GM23338 (cell line): ENCODE results near the gene UBE2K. TPM values are rescaled to one million over a fixed set of nuclear protein-coding genes. Genes with fewer than 3 reads are reported as not detected.

Experiments
- ATAC-seq: fragments of 200-7000 bp; cut with Tn5 transposase; 3 replicates; pipeline ENCODE4 v1.9.1; 2020
- DNase-seq: peaks from one replicate; pipeline ENCODE4 v3.0.0-alpha.2; 2015; ENCODE audit warnings: low spot score
- H2AFZ ChIP-seq: fragments of 200-600 bp; sonication (generic); 2 replicates; pipeline ENCODE4 v1.8.0; 2016; ENCODE audit warnings: antibody characterized with exemption, mild to moderate bottlenecking, moderate library complexity
- H3F3A ChIP-seq: fragments of 200-600 bp; sonication (generic); replicated peaks from 2 replicates; pipeline ENCODE4 v1.8.0; 2017; ENCODE audit warnings: antibody characterized with exemption, mixed run types, low read depth
- H3K27ac ChIP-seq: fragments of 200-600 bp; sonication (generic); 2 replicates; pipeline ENCODE4 v1.6.1; 2016; ENCODE audit warnings: low read depth
- H3K27me3 ChIP-seq: fragments of 200-600 bp; sonication (generic); 2 replicates; pipeline ENCODE4 v1.8.0; 2016; ENCODE audit warnings: mild to moderate bottlenecking, mixed run types, moderate library complexity; ENCODE audit not compliant: insufficient read depth
- H3K36me3 ChIP-seq: fragments of 200-600 bp; sonication (generic); 2 replicates; pipeline ENCODE4 v1.8.0; 2016; ENCODE audit warnings: mild to moderate bottlenecking; ENCODE audit not compliant: insufficient read depth
- H3K4me1 ChIP-seq: fragments of 200-600 bp; sonication (generic); 2 replicates; pipeline ENCODE4 v1.8.0; 2016; ENCODE audit warnings: mild to moderate bottlenecking, moderate library complexity; ENCODE audit not compliant: insufficient read depth
- H3K4me2 ChIP-seq: fragments of 200-600 bp; sonication (generic); 2 replicates; pipeline ENCODE4 v1.7.1; 2017; ENCODE audit warnings: mixed run types
- H3K4me3 ChIP-seq: fragments of 200-600 bp; sonication (generic); 2 replicates; pipeline ENCODE4 v1.6.1; 2016; ENCODE audit warnings: mixed run types
- H3K79me2 ChIP-seq: fragments of 200-600 bp; sonication (generic); replicated peaks from 2 replicates; pipeline ENCODE4 v1.8.0; 2017; ENCODE audit warnings: mild to moderate bottlenecking; ENCODE audit not compliant: insufficient read depth
- H3K9me2 ChIP-seq: fragments of 200-600 bp; sonication (generic); 2 replicates; pipeline ENCODE4 v1.8.0; 2017; ENCODE audit not compliant: insufficient read depth
- H4K20me1 ChIP-seq: fragments of 200-600 bp; sonication (generic); replicated peaks from 2 replicates; pipeline ENCODE4 v1.8.0; 2017; ENCODE audit warnings: mild to moderate bottlenecking; ENCODE audit not compliant: insufficient read depth
- H3K27ac Mint-ChIP-seq: 2 replicates; pipeline ENCODE4 v1.8.0; 2020; ENCODE audit warnings: inconsistent platforms, mild to moderate bottlenecking, moderate library complexity, mixed read lengths
- H3K27me3 Mint-ChIP-seq: 3 replicates; pipeline ENCODE4 v1.8.0; 2022; ENCODE audit warnings: low read depth, mild to moderate bottlenecking, moderate library complexity, mixed read lengths, inconsistent platforms; ENCODE audit not compliant: insufficient read depth, poor library complexity
- H3K36me3 Mint-ChIP-seq: 3 replicates; pipeline ENCODE4 v1.8.0; 2021; ENCODE audit warnings: low read depth, mild to moderate bottlenecking, inconsistent platforms, moderate library complexity, mixed read lengths
- H3K4me1 Mint-ChIP-seq: 3 replicates; pipeline ENCODE4 v1.8.0; 2020; ENCODE audit warnings: mild to moderate bottlenecking, inconsistent platforms, mixed read lengths
- H3K4me3 Mint-ChIP-seq: 3 replicates; pipeline ENCODE4 v1.8.0; 2021; ENCODE audit warnings: moderate library complexity, mild to moderate bottlenecking, inconsistent platforms, mixed read lengths
- H3K9me3 Mint-ChIP-seq: 3 replicates; pipeline ENCODE4 v1.8.0; 2020; ENCODE audit warnings: moderate library complexity, mild to moderate bottlenecking, inconsistent platforms, mixed read lengths
- CTCF ChIP-seq, 2 experiments: fragments of 200-600 bp in 1 of 2; sonication (generic) in 1 of 2; conservative IDR thresholded peaks; 2 replicates each; pipeline versions ENCODE4 v1.5.1 to v1.6.1; 2016 to 2017; ENCODE audit warnings: antibody characterized with exemption in 2 of 2, low read depth in 2 of 2, mild to moderate bottlenecking in 2 of 2, moderate library complexity in 1 of 2
- ETS1 ChIP-seq: IDR thresholded peaks from 2 replicates; pipeline ENCODE4 v1.6.1; 2016; ENCODE audit warnings: antibody characterized with exemption
- EZH2 ChIP-seq: fragments of 200-600 bp; sonication (generic); IDR thresholded peaks from one replicate; pipeline ENCODE4 v1.8.0; 2017; ENCODE audit warnings: antibody characterized with exemption, mild to moderate bottlenecking, low read depth; ENCODE audit not compliant: unreplicated experiment
- EZH2phosphoT487 ChIP-seq: fragments of 200-600 bp; sonication (generic); IDR thresholded peaks from one replicate; pipeline ENCODE4 v1.8.1; 2018; ENCODE audit warnings: antibody characterized with exemption; ENCODE audit not compliant: unreplicated experiment
- JUNB ChIP-seq: IDR thresholded peaks from one replicate; pipeline ENCODE4 v1.6.1; 2016; ENCODE audit warnings: antibody characterized with exemption; ENCODE audit not compliant: unreplicated experiment
- POLR2AphosphoS5 ChIP-seq: IDR thresholded peaks from 2 replicates; pipeline ENCODE4 v1.6.1; 2016; ENCODE audit warnings: antibody characterized with exemption, low read depth
- STAT1 ChIP-seq: IDR thresholded peaks from one replicate; pipeline ENCODE4 v1.6.1; 2016; ENCODE audit warnings: antibody characterized with exemption; ENCODE audit not compliant: unreplicated experiment
- ZNF331 ChIP-seq: fragments of 250-450 bp; sonication (Bioruptor Pico); IDR thresholded peaks from 2 replicates; pipeline ENCODE4 v1.5.0; 2020; ENCODE audit warnings: low read depth, mild to moderate bottlenecking, moderate library complexity
- polyA plus RNA-seq: library from polyadenylated mRNA; unstranded; fragments of >200 nt; fragmentation: Nextera tagmentation; extraction: Ambion mirVana; gene quantifications from 2 replicates; pipeline ENCODE4 v1.2.1, GENCODE V29; 2016
- total RNA-seq: library from RNA; depleted of rRNA; stranded (reverse); fragments of >200 nt; shearing (Covaris generic); gene quantifications from 2 replicates; pipeline ENCODE4 v1.2.3, GENCODE V29; 2014
- TF ChIP-seq, protein P1 (sequence below): IDR thresholded peaks from one replicate; pipeline ENCODE4 v1.6.1; 2018; ENCODE audit warnings: antibody characterized with exemption; ENCODE audit not compliant: unreplicated experiment
- TF ChIP-seq, protein P2 (sequence below): fragments of 250-450 bp; sonication (Bioruptor Pico); IDR thresholded peaks from 2 replicates; pipeline ENCODE4 v1.5.0; 2020; ENCODE audit warnings: mild to moderate bottlenecking, moderate library complexity

The UBE2K gene
- total and polyA plus RNA-seq, 2 experiments from 2014 or later, result 97.7 to 207 TPM

- TF ChIP-seq ETS1 (no peak), JUNB (no peak), CTCF (conservative IDR thresholded peaks at IDR 0.05; ENCODE audit: low read depth in 2 of 2) (no peak), STAT1 (no peak), POLR2AphosphoS5 (no peak), ZNF331 (no peak)
Measured at GRCh38 chr4:39648213-39648612, 49.7 kb upstream of the UBE2K start (continued).

DNA sequence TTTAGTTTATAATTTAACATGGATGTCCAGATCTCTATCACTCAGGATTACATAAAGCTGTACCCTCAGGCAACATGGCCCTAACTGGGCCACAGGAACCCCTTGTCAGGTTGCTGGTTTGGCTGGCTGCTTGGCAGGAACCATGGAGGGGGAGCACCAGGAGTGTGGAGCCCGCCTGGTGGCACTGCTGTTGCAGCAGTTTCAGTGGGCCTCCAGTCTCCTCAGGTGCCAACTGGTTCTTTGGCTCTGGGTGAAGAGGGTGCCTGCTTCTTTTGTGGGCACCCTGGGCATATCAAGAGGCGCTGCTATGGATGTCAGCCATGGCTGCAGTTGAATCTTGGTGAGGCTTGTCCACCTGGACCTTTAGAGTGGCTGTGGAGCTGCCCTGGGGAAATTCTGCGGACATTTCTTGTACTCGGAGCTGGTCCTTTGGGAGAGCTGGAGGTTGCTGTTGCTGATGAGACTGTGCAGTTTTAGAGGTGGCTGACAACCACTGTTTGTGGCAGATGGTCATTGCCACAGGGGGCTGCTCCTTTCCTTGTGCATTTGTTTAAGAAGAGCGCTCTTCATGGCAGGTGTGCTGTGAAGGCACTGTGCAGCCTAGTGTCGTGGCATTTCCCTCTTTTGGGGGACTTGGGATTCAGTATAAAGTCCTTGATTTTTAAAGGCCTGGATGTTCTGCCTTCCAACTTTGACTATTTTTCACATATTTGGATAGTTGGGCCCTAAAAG lies 48.9 kb upstream of the UBE2K start:
- no peak for ATAC-seq
- Histone ChIP-seq H3K9me2 (no peaks in the 10 kb centered on the region), H3F3A (no peaks in the 10 kb centered on the region), H4K20me1 (no peaks in the 10 kb centered on the region), H3K79me2 (no peaks in the 10 kb centered on the region), H3K4me1 (no peaks in the 10 kb centered on the region), H2AFZ (no peak overlapping the region), H3K36me3 (no peaks in the 10 kb centered on the region), H3K4me3 (no peak overlapping the region), H3K4me2 (no peak overlapping the region), H3K27me3 (no peaks in the 10 kb centered on the region), H3K27ac (no peak overlapping the region)
- H3K4me3 Mint-ChIP-seq, result no peak overlapping the region
- H3K36me3 Mint-ChIP-seq, result peaks cover 6% of the 10 kb centered on the region; the same call in 2 of the 3 replicates
- H3K27me3 Mint-ChIP-seq, result no peaks in the 10 kb centered on the region
- no peaks in the 10 kb centered on the region for H3K4me1 Mint-ChIP-seq
- H3K27ac Mint-ChIP-seq, result no peak overlapping the region
- no peaks in the 10 kb centered on the region for H3K9me3 Mint-ChIP-seq
- no peak for DNase-seq
- TF ChIP-seq EZH2phosphoT487 (no peak), EZH2 (no peak), STAT1 (no peak), ZNF331 (no peak), ETS1 (no peak)
- TF ChIP-seq, protein P1, sequence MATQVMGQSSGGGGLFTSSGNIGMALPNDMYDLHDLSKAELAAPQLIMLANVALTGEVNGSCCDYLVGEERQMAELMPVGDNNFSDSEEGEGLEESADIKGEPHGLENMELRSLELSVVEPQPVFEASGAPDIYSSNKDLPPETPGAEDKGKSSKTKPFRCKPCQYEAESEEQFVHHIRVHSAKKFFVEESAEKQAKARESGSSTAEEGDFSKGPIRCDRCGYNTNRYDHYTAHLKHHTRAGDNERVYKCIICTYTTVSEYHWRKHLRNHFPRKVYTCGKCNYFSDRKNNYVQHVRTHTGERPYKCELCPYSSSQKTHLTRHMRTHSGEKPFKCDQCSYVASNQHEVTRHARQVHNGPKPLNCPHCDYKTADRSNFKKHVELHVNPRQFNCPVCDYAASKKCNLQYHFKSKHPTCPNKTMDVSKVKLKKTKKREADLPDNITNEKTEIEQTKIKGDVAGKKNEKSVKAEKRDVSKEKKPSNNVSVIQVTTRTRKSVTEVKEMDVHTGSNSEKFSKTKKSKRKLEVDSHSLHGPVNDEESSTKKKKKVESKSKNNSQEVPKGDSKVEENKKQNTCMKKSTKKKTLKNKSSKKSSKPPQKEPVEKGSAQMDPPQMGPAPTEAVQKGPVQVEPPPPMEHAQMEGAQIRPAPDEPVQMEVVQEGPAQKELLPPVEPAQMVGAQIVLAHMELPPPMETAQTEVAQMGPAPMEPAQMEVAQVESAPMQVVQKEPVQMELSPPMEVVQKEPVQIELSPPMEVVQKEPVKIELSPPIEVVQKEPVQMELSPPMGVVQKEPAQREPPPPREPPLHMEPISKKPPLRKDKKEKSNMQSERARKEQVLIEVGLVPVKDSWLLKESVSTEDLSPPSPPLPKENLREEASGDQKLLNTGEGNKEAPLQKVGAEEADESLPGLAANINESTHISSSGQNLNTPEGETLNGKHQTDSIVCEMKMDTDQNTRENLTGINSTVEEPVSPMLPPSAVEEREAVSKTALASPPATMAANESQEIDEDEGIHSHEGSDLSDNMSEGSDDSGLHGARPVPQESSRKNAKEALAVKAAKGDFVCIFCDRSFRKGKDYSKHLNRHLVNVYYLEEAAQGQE, result no peak
- TF ChIP-seq, protein P2, sequence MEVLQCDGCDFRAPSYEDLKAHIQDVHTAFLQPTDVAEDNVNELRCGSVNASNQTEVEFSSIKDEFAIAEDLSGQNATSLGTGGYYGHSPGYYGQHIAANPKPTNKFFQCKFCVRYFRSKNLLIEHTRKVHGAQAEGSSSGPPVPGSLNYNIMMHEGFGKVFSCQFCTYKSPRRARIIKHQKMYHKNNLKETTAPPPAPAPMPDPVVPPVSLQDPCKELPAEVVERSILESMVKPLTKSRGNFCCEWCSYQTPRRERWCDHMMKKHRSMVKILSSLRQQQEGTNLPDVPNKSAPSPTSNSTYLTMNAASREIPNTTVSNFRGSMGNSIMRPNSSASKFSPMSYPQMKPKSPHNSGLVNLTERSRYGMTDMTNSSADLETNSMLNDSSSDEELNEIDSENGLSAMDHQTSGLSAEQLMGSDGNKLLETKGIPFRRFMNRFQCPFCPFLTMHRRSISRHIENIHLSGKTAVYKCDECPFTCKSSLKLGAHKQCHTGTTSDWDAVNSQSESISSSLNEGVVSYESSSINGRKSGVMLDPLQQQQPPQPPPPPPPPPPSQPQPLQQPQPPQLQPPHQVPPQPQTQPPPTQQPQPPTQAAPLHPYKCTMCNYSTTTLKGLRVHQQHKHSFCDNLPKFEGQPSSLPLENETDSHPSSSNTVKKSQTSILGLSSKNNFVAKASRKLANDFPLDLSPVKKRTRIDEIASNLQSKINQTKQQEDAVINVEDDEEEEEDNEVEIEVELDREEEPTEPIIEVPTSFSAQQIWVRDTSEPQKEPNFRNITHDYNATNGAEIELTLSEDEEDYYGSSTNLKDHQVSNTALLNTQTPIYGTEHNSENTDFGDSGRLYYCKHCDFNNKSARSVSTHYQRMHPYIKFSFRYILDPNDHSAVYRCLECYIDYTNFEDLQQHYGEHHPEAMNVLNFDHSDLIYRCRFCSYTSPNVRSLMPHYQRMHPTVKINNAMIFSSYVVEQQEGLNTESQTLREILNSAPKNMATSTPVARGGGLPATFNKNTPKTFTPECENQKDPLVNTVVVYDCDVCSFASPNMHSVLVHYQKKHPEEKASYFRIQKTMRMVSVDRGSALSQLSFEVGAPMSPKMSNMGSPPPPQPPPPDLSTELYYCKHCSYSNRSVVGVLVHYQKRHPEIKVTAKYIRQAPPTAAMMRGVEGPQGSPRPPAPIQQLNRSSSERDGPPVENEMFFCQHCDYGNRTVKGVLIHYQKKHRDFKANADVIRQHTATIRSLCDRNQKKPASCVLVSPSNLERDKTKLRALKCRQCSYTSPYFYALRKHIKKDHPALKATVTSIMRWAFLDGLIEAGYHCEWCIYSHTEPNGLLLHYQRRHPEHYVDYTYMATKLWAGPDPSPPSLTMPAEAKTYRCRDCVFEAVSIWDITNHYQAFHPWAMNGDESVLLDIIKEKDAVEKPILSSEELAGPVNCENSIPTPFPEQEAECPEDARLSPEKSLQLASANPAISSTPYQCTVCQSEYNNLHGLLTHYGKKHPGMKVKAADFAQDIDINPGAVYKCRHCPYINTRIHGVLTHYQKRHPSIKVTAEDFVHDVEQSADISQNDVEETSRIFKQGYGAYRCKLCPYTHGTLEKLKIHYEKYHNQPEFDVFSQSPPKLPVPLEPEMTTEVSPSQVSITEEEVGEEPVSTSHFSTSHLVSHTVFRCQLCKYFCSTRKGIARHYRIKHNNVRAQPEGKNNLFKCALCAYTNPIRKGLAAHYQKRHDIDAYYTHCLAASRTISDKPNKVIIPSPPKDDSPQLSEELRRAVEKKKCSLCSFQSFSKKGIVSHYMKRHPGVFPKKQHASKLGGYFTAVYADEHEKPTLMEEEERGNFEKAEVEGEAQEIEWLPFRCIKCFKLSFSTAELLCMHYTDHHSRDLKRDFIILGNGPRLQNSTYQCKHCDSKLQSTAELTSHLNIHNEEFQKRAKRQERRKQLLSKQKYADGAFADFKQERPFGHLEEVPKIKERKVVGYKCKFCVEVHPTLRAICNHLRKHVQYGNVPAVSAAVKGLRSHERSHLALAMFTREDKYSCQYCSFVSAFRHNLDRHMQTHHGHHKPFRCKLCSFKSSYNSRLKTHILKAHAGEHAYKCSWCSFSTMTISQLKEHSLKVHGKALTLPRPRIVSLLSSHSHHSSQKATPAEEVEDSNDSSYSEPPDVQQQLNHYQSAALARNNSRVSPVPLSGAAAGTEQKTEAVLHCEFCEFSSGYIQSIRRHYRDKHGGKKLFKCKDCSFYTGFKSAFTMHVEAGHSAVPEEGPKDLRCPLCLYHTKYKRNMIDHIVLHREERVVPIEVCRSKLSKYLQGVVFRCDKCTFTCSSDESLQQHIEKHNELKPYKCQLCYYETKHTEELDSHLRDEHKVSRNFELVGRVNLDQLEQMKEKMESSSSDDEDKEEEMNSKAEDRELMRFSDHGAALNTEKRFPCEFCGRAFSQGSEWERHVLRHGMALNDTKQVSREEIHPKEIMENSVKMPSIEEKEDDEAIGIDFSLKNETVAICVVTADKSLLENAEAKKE (CRISPR knock-in tag), result no peak
